CD4-positive, alpha-beta T cell treated with Interleukin-6 for 4 hours (primary cell): ENCODE measurements around the gene HECTD1.
A peak's percentile ranks its signal among the peaks of the same experiment; 100 is the strongest.
"Not testable (repeated sequence)": the region's sequence is repeated elsewhere in the genome, so short reads cannot be mapped to it uniquely, and the experiment has no call there.

ENCODE experiments used
- DNase-seq: peaks from one replicate; pipeline ENCODE4 v3.0.0-alpha.2; 2020; ENCODE audit warnings: mixed read lengths

HECTD1 gene

DNA sequence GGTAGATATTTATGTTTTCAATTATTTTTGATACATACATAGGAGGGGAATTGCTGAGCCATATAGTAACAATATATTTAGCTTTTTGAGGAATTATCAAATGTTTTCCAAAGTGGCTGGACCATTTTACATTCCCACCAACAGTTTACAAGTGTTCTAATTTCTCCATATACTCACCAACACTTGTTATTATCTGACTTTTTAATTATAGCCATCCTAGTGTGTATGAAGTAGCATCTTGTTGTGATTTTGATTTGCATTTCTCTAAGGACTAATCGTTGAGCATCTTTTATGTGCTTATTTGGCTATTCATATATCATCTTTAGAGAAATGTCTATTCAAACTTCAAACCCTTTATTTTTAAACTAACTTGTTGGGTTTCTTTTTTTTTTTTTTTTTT, 17.2 kb upstream of the HECTD1 start:
- DNase-seq = no peak

DNA sequence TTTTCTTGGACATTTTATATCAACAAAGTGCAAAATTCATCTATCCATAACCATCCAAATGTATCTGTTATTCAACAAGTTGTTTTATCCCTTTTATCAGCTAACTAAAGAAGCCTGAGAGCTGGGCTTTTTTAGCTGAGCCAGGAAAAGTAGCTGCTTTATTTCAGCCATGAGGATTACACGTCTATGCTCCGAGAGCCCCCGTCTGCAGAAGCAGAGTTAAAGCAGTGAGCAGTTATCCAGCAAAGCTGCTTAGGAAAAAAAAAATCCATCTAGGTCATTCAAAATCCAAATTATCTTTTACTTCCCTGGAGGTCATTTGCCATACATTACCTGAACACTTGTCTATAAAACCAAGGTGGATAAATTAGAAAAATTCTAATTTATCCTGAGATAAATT, 15.7 kb upstream of the HECTD1 start:
- no peak for DNase-seq

DNA sequence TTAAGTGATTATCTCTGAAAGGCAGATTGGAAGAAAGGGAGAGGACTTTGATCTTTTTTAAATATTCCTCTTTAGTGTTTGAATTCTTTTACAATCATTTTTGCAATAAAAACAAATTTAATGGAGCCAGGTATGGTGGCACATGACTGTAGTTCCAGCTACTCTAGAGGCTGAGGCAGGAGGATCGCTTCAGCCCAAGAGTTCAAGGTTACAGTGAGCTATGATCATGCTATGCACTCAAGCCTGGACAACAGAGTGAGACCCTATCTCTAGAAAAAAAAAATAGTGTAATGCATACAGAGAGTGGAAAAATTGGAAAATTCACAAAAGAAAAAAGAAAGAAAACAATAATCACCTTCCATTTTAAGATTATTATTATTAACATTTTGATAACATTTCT, 15.2 kb upstream of the HECTD1 start:
- DNase-seq = no peak

DNA sequence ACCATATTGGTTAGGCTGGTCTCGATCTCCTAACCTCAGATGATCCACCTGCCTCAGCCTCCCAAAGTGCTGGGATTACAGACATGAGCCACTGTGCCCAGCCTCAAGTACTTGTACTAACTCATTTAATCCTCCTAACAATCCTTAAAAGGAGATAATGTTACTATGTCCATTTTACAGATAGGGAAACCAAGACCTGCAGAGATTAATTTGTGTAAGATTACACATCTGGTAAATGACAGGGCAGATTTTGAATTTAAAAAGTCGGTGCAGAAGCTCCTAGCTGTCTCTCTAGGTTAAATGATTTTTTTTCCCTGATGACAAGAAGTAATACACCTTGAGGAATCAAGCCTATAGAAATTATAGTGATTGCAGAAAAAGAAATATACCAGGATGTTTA, 13.7 kb upstream of the HECTD1 start:
- no peak for DNase-seq

DNA sequence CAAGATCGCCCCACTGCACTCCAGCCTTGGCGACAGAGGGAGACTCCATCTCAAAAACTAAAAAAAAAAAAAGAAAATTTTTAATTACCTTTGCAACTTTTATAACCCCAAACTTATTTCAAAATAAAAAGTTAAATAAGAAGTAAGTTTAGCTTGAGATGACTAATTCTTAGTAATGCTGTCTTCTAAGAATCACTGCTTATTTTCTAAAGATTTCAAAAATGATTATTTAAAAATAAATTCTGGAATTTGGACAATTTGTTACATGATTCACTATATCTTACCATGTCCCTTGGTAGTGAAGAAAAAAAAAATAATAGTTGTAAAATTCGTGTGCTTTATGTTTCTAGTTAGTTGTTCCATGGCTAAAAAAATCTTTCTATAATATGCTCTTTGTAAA, 11.6 kb upstream of the HECTD1 start:
- no peak for DNase-seq

DNA sequence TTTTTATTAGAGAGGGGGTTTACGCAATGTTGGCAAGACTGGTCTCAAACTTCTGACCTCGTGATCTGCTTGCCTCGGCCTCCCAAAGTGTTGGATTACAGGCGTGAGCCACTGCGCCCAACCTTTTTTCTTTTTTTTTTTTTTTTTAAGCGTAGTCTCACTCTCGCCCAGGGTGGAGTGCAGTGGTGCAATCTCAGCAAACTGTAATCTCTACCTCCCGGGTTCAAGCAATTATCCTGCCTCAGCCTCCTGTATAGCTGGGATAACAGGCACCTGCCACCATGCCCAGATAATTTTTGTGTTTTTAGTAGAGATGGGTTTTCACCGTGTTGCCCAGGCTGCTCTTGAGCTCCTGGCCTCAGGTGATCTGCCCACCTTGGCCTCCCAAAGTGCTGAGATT, 8.8 kb upstream of the HECTD1 start:
- no peak for DNase-seq

DNA sequence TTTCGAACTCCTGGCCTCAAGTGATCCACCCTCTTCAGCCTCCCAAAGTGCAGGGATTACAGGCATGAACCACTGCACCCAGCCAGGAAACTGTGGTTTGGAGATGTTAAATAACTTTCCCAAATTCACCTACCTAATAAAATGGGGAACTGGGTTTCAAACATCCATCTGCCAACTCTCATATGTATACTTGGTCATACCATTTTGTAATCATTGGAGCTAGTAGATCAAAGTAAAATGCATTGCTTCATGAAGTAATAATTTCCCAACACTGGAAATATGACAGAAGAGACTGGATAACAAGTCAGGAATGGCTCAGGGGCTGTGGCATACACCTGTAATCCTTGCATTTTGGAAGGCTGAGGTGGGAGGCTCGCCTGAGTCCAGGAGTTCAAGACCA, 5.3 kb upstream of the HECTD1 start:
- no peak for DNase-seq

DNA sequence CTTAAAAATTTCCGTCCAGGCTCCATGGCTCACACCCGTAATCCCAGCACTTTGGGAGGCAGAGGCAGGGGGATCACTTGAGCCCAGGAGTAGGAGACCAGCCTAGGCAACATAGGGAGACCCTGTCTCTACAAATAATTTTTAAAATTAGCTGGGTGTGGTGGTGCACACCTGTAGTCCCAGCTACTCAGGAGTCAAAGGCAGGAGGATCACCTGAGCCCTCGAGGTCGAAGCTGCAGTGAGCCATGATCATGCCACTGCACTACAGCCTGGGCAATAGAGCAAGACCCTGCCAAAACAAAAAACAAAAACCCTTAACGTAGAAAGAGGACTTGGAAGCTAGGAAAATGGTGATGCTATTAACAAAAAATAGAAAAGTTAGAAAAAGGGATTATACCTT, 2.0 kb upstream of the HECTD1 start:
- no peak for DNase-seq

DNA sequence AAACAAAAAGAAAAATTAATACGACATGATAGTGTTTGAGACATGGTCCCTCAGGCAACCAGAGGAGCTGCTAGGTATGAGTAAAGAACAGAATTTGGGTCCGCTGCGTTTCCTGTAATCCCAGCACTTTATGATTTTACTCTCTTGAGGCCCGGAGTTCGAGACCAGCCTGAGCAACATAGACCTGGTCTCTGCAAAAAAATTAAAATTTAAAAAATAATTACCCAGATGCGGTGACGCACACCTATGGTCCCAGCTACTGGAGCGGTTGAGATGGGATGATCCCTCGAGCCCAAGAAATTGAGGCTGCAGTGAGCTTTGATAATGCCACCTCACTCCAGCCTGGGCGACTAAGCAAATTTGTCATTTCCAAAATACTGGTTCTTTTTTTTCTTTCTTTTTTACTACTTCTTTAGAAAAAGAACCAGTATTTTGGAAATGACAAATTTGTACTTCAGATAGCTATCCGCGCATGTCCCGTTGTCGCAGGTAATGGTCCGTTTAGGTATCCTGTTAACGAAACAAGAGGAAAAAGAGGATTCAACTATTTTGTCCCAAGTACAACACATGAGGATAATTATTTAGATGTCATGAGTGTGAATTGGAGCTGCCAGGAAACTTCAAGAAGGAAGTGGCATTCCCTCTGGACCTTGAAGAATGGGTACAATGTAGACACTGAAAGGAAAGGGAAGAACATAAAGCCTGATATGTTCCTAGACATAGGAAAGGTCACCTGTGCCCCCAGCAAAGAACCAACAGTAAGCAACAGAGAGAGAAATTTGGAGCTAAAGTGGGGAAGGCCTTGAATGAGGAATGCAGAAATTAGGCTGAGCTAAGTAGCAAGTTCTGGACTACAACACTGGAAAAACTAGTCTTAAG, 1.2 kb upstream of the HECTD1 start:
- no peak for DNase-seq

DNA sequence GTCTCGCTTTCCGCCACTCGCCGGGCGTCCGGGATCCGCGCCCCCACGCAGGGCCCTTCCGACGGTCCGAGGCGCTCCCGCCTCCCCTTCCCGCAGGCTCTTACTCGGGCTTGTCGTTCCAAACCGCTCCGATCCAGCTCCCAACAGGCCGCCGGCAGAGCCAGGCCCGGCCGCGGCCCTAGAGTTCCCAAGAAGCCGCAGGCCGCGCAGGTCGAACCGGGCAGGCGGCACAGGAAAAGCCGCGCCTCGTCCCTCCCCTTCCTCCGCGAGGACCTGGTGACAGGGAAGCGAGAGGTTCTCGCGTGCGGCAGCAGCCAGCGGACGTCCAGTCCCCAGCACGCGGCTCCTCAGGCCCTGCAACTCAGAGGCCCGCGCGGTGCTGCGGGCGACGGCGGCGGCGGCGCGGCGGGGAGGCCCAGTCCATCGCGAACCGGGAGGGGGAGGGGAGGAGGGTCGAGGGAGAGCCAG, 272 bp downstream of the HECTD1 start:
- DNase-seq = no peak

DNA sequence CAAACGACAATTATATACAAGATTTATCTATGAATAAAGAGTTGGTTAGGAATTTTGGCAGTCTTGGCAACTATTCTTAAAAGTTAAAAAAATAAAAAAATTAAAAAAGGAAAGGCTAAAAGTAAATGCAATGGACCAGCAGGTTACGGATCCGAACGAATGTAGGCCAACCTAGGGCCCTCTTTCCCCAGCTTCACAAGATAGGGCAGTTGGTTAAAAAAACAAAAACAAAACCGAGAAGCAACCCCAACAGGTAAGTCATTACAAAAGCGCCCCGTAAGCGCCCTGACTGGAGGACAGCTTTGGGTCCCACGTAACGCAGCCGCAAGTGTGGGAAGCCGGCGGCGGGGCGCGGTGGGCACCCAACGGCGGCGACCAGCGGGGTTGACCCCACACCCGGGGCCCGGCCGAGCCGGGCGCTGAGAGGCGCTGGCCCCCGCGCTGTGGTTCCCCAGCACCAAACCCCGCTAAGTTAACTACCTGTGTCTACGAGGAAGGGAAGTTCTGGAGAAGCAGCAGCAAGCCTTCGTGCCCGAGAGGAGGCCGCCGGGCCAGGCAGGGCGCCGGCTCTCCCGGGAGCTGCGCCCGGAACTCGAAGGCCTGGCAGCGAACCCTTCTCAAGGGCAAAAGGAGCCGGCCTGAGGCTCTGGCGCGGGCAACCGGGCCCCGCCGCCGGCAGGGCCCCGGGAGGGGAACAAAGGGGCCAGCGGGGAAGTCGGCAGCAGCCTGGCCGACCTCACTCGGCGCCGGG, 882 bp downstream of the HECTD1 start:
- DNase-seq = peak; percentile 50

DNA sequence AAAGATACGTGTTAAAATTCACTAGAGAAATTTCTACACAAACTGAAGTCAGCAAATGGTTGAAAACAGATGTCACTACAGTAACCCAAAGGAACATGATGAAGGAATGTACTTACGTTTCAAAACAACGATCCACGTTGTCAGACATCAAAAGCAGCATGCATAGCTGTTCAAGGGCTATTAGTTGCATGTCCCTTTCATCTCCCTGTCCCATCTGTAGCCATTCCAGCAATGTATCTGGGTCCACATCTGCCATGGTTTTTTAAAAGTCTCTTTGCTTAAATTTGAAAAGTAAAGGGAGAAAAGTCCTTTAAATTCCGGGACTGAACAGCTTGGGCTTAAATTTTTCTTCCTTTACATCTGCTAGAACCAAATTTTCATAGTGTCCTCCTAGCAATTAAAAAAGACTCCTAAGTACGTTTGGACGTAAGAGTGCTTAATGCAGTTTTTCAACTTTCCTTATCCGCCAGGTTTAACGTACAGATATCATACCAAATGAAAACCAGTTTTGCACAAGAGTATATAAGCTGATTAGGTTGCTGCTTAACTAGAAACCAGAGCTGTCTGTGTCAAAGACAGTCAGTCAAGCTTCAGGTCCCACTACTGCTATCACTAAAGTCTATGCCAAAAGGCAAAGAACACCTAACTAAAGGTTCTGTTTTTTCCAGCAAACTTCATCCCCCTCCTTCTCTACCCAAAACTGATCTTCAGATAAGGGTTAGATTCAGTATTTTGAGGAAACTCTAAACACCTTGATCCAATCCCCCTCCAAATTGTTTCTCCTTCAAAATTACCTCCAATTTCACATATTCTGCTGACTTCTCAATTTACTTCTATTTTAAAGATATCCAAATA, 1.7 kb downstream of the HECTD1 start:
- no peak for DNase-seq

DNA sequence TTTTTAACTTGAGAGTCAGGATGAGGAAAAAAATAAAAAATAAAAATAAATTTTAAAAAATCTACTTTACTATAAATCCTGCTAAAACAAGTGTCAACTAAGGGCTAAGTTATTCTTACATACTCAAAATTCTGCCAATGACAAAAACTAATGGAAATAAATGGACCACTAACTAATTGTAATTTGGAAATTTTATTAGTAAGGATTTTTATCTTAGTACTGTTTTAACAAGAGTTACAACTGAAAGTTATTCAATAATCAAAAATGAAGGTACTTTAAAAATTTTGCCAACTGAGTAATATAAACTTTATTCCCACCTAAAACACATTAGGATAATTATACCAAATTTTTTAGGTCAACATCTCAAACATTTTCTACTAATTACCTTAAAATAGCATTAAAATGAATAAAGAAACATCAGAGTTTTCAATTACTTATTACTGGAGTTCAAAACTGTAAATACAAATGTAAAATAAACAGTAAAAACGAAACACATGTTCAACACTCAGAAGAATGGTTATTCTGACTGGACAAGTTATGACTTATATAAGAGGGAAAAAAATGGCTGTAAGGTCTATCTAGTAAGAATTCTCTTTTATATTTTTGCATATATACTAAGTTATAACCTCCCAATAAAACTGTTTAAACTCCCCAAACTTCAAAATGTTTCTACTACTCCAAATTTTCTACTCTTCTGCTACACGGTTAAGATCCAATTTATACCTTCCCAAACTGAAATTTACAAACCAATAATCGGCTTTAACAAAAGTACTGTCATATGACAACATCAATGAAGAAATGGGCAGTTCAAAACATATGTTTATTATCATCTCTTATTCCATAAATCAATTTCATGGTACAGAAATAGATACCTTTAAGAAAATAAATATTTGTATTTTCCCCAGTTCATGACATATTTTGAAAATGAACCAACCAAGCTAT, 2.7 kb downstream of the HECTD1 start:
- no peak for DNase-seq

DNA sequence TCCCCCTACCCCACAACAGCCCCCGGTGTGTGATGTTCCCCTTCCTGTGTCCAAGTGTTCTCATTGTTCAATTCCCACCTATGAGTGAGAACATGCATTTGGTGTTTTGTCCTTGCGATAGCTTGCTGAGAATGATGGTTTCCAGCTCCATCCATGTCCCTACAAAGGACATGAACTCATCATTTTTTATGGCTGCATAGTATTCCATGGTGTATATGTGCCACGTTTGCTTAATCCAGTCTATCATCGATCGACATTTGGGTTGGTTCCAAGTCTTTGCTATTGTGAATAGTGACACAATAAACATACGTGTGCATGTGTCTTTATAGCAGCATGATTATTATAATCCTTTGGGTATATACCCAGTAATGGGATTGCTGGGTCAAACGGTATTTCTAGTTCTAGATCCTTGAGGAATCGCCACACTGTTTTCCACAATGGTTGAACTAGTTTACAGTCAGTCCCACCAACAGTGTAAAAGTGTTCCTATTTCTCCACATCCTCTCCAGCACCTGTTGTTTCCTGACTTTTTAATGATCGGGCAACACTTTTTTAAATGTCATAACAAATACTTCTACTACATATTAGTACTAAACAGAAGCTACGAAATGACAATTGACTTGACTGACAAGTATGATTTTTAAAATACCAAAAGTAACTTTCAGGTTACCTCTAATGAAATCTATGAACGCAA, 3.5 kb downstream of the HECTD1 start:
- not testable (repeated sequence) for DNase-seq

DNA sequence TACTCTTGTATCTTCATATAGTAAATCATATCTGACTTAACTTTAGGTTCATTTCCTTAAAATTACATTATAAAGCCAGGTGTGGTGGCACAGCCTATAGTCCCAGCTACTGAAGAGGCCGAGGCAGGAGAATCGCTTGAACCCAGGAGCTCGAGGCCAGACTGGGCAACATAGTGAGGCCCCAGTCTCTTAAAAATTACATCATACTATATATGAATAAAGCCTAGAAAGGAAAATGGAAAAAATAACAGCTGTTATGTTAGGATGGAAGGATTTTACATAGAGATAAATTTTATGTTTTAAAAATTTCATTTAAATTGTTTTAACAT, 4.2 kb downstream of the HECTD1 start:
- no peak for DNase-seq

DNA sequence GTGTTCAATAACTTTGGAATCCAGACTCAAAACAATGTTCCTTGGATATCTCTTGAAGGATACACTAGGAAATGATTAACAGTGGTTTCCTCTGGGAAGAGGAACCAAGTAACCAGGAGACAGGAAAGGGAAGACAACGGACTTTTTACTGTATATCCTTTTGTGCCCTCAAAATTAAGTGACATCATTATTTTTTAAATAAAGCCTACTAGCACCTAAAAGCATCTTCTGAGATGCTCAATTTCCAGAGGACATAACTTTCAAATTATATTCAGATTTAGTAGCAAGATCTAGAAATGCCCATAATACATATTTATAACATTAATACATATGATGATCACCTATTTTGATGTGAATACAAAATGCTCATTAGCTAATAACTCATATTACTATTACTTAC, 6.5 kb downstream of the HECTD1 start:
- DNase-seq = no peak

DNA sequence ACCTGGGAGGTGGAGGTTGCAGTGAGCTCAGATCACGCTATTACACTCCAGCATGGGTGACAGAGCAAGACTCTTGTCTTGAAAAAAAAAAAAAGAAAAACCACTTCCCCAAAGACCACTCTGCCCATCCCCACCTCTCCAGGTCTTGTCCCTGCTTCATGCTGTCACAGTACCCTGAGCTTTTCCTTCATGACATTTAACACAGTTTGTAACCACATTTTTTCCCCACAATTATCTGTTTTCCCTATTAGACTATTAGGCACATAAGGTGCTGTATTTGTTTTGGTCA, 6.9 kb downstream of the HECTD1 start:
- no peak for DNase-seq

DNA sequence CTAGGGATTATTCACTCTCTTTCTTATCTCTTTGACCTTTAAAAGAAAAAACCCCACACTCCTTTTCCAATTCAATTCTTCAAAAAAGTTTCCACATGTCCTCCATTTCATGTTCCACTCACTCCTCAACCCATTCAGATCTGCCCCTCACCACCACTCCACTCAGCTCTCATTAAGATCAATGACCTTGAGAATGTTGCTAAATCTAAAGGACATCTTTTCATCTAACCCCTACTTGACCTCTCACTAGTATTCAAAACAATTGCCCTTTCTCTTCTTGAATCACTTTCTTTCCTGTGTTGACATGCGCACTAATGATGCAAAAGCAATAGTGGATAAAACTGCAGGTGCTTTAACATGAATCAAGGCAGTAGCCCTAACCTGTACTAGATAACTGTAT, 9.9 kb downstream of the HECTD1 start:
- DNase-seq = no peak

DNA sequence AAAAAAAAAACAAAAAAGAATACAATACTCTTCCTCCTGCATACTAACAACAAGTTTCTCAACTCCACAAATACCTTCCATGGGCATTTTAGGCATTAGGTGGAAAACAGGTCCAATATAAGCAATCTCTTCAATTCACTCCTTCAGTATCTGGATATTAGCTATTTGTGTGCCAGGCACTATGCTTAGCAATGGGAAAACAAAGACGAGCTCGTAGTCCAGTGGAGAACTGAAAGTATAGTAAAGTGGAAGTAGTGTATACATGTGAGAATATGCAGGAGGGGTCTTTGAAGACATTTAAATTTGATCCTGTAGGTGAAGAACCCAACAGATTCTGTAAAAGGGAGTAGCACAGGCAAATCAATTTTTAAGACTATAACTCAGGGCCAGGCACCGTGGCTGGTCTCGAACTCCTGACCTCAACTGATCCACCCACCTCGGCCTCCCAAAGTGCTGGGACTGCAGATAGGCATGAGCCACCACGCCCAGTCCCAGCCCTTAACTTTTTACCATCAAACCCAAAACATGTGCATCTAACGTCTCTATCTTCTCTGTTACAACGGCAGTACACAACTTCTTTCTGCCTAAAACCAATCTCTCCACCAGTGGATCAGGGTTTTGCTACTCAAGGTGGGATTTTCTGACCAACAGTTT, 10.6 kb downstream of the HECTD1 start:
- DNase-seq = no peak

DNA sequence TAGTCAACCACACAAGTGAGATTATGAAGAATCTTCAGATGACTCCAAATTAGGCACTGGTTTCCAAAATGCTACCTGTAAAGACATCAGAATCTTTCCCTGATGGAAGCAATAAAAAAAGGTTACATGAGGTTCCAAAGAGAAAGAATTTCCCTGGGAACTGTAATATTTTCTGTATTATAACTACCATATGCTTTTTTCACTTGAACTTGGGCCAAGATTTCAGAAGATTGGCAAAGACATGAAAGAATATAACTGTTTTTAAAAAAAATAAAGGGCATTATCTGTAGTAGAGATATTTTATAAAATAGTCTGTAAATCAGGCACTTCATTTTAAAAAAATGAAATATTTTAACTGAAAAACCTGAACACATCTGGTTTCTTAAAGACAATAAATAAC, 12.9 kb downstream of the HECTD1 start:
- DNase-seq = no peak

DNA sequence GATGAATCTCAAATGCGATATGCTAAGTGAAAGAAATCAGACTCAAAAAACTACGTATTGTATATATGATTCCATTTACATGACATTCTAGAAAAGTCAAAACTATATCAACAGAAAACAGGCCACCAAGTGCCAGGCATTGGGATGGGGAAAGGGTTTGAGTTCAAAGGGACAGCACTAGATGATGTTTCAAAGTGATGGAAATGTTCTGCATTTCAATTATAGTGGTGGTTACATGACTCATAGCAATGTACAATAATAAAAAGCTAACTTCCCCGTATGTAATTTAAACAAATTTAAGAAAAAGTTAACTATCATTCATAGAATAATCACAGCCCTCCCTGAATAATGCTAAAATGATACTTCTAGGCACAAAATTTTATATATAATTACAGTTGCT, 13.5 kb downstream of the HECTD1 start:
- DNase-seq = no peak
